HG03066 (cell line): ENCODE results near the gene TIGD6.
A peak's percentile ranks its signal among the peaks of the same experiment; 100 is the strongest.

ENCODE experiments used
- ATAC-seq: cut with Tn5 transposase; IDR thresholded peaks from one replicate; pipeline ENCODE4 v1.9.1; 2021; ENCODE audit warnings: low read depth; ENCODE audit not compliant: unreplicated experiment

The TIGD6 gene

GRCh38 chr5:150017226-150018005, 17.0 kb upstream of the TIGD6 start:
- no peak for ATAC-seq

DNA sequence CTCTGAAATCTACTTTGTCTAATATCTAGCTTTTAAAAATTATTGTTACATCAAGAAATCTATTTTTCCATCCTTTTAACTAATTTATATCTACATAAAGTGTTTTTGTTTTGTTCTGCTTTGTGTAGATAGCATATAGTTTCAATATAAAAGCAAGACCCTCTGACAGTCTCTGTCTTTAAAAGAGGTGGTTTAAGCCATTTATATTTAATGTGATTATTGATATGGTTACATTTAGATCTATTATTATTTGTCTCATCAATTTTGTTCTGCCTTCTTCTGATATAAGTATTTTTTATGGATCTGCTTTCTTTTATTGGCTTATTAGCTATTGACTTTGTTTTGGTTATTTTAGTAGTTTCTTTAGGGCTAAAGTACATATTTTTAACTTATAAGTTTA, 16.1 kb upstream of the TIGD6 start:
- no peak for ATAC-seq

DNA sequence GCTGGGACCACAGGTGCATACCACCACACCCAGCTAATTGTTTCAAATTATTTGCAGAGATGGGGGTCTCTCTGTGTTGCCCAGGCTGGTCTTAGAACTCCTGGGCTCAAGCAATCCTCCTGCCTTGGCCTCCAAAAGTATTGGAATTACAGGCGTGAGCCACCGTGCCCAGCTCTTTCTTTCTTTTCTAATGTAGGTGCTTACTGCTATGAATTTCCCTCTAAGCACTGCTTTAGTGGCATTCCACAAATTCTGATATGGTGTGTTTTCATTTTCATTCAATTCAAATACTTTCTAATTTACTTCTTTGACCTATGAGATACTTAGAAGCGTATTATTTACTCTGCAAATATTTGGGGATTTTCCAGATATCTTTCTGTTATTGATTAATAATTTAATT, 15.0 kb upstream of the TIGD6 start:
- no peak for ATAC-seq

DNA sequence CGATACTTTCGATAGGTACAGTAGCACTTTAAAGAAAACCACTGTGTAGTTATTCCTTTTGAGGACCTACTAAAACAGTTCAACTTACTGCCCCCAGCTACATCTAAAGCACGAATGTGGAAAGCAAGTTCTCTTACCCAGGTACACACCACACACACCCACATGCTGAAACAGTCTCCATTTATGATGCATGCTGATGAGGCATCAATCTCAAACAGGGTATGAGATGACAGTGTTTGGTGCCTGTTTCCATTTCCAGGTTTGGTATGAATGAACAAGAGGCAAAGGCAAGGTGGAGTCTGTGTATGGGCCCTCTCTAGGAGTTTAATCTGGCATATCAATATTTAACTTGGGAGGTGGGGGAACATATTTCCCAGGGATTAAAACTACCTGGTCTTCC, 14.0 kb upstream of the TIGD6 start:
- no peak for ATAC-seq

DNA sequence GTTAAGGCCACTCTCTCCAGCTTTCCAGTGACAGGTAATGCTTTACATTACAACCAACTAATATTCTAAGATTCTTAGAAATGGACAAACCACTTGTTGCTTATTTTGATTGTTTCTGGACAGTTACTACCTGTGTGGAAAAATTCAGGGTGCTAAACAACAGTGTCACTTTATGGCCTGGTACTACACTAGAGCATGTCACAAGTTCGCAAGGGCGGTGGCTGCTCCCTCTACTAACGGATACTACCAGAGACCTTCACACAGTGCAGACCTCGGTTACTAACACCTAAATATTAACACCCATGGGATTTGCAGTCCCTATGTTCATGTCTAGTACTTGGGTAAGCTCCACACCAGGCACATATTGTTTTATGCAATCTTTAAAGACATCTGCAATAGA, 13.5 kb upstream of the TIGD6 start:
- no peak for ATAC-seq

- no peak for ATAC-seq
Observed at GRCh38 chr5:150009671-150010387, 9.4 kb upstream of the TIGD6 start.

GRCh38 chr5:150007050-150007449, 6.6 kb upstream of the TIGD6 start:
- no peak for ATAC-seq

- no peak for ATAC-seq
Observed at GRCh38 chr5:150006318-150006717, 5.9 kb upstream of the TIGD6 start.

GRCh38 chr5:150001660-150002486, 1.4 kb upstream of the TIGD6 start:
- peak; percentile 46 for ATAC-seq

DNA sequence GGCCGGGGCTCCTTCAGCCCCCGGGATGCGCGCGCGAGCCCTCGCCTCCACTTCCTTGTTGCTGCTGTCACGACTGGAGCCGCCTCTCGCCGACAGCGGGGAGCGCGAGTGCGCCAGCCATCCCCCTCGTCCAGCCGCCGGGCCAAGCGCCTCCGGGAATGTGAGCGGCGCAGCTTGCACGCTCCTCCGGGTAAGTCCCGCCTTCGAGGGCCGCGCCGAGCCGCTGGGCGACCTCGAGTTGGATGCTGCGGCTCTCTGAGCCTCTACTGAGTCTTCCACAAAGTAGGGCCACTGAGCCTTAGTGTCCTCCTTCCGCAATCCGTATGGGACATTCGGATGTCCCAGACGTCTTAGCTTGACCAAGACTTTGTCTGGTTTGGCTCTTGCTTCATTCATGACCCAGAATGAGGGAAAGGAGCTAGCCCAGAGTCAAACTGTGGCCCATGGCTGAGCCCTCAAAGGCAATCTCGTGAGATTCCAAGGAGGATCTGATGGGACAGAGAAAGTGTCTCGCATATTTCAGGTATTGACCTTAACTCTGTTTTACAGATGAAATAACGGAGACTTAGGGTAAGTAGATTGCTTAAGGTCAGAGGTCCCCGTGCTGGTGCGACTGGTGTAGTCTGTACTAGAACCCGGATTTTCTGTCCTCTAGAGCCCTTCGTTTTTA, 671 bp upstream of the TIGD6 start:
- ATAC-seq, result peak; percentile 23

- no peak for ATAC-seq
Observed at GRCh38 chr5:149999866-150000255, 593 bp downstream of the TIGD6 start.

- ATAC-seq, result no peak
Observed at GRCh38 chr5:149999359-149999758, 1.1 kb downstream of the TIGD6 start.

GRCh38 chr5:149998281-149998680, 2.2 kb downstream of the TIGD6 start:
- ATAC-seq, result no peak

GRCh38 chr5:149996205-149996890, 4.1 kb downstream of the TIGD6 start:
- ATAC-seq, result no peak

DNA sequence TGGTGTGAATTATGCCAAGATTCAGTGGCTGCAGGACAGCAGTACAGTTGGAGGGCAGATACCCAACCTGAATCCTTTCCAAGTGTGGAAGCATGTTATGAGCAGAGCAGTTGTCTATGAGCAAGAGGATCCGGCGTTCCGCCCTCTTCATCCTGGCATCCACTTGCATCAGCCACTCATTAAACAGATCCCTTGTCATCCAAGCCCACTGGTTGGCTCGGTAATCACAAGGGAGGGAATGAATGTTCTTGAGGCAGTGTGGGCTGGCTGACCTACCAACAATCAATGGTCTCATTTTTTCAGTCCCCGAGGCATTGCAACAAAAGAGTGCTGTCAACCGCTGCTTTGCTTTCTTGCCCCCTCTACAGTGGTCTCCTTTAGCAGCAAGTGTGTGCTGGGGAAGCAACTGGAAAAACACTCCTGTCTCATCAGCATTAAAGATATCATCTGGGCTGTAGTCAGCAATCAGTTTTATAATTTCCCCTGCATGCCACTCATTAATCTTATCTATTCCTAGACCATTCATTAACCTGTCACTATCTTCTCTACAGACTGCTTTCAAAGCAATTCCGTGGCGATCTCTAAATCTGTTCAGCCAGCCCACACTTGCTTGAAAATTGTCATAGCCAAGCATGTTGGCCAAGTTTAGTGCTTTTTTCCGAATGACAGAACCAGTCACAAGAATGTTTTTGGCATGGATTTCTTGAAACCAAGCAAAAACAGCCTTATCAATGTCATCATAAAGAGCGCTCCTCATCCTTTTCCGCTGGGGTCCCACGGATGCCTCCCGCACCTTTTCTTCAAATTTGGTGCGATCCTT, 4.9 kb downstream of the TIGD6 start:
- no peak for ATAC-seq

DNA sequence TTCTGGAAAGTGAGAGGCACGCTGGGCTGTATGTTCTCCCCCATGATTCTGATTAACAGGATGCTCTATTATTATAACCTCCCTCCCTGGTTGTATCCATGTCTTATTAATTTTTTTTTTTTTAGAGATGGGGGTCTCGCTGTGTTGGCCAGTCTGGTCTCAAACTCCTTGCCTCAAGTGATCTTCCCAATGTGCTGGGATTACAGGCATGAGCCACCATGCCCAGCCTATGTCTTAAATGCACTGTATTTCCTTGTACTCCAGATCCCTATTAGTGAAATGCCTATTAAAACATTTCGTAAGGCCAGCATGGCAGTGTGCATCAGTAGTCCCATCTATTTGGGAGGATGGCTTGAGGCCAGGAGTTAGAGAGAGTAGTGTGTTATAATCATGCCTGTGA, 7.0 kb downstream of the TIGD6 start:
- ATAC-seq, result no peak

DNA sequence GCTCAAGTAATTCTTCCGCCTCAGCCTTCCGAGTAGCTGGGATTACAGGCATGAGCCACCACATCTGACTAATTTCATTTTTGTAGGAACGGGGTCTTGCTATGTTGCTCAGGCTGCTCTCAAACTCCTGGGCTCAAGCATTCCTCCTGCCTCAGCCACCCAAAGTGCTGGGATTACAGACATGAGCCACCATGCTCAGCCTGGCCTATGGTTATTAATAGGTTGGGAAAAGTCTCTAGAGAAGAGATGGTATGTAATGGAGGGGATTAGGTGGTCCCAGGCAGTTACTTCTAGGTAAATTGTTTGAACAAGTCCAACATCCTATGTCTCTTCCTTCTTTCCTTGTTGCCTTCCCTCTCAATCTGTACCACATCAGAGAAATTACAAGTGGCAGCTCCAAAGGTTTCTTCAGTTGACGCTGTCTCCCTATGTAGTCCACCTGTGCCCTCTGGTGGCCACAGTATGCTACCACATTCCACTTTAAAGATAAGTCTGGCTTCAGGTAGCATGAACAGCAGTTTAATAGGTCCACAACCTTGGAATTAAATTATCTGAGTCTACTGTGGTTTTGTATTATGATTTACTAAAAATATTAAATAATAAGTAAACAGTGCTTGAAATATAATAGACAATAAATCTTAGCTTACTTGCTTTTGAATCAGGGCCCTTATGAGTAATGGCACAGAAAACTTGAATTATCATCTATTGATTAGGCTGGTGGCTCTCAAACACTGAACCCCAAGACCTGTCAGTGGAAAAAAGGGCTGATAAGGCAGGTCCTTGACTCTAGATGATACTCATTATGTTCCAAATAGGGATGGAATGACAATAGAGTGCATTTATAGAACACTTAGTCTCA, 9.7 kb downstream of the TIGD6 start:
- peak; percentile 85 for ATAC-seq

- no peak for ATAC-seq
Observed at GRCh38 chr5:149988126-149988525, 12.3 kb downstream of the TIGD6 start.
